ENCODE data around the gene KRT79.
A peak's percentile ranks its signal among the peaks of the same experiment; 100 is the strongest.

KRT79 gene

DNA sequence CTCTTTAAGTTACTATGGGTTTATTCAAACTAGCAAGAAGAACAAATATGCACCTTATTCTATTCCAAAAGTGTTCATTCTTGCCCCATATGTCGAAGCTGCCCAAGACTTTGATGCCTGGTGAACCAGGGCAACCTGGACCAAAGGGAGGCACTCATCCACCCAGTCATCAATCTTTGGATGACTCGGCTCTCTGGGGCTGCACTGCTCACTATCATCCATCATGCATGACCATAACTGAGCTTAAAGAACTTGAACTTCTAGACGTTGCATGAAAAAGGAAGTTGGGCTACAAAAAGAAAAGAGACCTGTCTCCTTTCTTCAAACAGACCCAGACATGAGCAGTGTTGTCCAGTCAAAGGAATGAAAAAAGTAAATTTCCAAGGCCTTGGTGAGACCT, 21.4 kb downstream of the KRT79 start:
- H3K4me3 ChIP-seq (ENCODE audit: low read length): no peak overlapping the region
- no peak for DNase-seq (ENCODE audit: low read depth, low spot score)

DNA sequence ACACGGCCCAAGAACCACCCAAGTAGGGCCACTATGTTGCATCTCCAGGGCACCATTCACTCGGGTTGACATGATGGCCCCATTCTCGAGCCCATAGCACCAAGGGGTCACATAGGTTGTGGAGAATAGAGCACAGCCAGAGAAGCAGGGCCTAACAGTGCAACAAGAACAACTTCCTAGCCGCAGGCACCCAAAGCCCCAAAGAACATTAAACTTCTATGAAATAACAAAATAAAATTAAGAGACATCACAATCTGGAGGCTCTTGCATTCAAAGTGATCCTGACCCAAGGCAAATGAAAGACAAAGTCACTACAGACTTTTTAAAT, 22.1 kb downstream of the KRT79 start:
- no peak overlapping the region for H3K4me3 ChIP-seq (ENCODE audit: low read length)
- DNase-seq (ENCODE audit: low read depth, low spot score): no peak

DNA sequence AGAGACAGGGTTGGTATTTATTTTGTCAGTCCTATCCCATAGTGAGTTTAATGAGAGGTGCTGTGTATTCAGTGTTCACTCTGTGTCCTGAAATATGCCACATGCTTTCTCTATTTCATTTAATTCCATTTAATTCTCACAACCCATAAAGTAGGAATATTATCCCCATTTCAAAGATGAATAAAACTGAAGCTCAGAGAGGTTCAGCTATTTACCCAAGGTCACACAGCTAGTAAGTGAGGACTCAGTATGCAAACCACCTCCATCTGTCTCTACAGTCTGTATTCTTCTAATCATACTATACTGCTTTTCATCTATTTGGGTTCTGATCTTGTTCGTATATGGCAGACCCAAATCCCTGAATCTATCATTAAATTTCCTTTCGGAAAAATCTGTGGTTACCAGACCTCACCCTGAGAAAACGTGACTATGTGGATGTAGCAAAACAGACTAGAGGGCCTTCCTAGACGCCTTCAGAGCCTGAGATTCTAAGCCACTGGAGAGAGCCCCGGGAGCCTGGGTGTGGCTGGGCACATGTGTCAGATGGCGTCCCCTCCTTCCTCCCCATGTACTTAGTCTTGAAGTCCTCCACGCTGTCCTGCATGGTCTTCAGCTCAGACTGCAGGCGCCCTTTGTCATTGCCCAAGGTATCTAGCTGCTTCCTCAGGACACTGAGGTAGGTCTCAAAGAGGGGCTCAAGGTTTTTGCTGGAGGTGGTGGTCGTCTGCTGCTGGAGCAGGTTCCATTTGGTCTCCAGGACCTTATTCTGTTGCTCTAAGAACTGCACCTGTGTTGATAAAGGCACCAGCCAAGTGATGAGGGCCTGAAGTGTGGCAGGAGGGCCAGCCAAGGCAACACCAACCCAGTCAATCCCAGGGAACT, 22.7 kb downstream of the KRT79 start:
- no peak overlapping the region for H3K4me3 ChIP-seq (ENCODE audit: low read length)
- no peak for DNase-seq (ENCODE audit: low read depth, low spot score)

DNA sequence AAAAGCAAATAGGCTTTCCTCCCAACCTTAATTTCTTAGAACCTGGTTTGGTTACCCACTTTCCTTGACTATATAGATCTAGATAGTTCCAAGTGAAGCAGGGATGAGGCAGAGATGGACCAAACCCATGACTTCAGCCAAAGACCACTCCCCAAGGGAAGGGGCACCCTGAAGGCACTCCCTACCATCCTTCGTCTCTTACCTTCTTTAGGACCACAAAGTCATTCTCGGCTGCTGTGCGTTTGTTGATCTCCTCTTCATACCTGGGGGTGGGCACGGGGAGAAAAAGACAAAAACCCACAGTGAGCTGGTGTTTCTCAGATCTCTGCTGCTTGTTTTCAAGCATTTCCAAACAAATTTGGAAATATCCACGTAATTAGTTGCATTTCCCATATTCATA, 23.6 kb downstream of the KRT79 start:
- no peak overlapping the region for H3K4me3 ChIP-seq (ENCODE audit: low read length)
- no peak for DNase-seq (ENCODE audit: low read depth, low spot score)

DNA sequence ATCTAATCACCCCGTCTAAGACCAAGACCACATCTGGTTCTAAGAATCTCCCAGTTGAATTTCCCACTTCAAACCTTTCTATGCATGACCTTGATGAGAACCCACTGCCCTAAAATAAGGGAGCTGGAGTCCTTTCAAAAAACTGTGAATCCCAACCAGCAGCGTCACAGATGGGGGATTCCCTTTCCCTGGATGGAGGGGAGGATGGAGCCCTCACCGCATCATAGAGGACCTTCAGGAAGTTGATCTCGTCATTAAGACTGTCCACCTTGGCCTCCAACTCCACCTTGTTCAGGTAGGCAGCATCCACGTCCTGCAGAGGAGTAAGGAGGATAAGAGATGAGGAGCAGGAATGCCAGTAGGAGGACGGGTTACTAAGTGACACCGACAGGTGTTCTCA, 24.9 kb downstream of the KRT79 start:
- no peak overlapping the region for H3K4me3 ChIP-seq (ENCODE audit: low read length)
- DNase-seq (ENCODE audit: low read depth, low spot score): no peak

DNA sequence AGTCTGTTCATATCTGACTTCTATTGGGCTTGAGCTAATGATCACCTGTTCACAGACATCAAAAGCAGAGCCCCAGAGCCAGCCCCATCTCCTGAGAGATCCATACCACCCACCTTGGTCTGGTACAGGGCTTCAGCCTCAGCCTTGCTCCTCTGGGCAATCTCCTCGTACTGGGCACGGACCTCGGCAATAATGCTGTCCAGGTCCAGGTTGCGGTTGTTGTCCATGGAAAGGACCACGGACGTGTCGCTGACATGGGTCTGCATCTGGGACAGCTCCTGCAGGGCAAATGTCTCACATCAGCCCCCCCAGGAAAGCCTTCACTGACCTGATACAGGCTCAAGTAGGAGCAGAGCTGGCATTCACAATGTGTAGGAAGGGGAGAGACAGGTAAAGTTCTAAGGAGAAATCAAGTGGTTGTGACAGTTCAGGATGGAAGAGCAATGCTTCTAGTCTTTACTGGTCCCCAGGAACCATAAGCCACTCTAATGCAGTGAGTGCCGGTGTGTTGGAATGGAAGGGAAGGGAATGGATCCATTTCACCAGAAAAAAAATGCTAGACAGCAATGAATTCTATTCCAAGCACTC, 25.4 kb downstream of the KRT79 start:
- H3K4me3 ChIP-seq (ENCODE audit: low read length): no peak overlapping the region
- DNase-seq (ENCODE audit: low read depth, low spot score): no peak

DNA sequence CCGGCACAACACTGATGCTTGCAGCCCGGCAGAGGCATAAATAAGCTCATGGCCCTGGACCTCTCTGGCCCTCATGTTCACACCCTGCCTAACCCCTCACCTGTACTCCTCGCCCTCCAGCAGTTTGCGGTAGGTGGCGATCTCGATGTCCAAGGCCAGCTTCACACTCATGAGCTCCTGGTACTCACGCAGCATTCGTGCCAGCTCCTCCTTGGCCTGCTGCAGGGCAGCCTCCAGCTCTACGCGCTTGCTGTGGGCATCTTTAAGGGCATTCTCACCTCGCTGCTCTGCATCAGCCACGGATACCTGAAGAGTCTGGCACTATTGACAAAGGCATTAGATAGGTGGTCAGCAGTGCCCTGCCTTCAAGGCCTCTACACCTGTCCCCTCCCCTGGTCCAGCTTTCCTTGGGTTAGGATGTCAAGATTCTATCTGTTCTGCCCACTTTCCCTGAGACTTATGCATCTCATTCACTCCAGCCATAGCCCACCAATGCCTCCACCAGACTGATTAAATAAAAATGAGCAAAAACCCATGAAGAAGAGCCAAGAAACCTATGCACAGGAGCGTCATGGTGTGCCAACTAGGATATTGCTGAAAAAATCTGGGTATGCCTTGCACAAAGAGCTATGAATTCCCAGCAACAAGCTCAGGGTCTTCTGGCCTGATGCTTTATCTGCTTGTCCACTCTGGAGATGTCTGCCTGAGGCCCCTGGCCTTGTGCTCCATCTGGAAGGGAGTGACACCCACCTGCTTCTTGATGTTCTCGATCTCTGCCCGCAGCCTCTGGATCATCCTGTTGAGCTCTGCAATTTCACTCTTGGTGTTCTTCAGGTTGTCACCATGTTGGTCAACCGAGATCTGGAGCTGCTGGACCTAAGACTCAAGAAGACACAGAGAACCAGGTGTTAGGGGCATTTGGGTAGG, 26.3 kb downstream of the KRT79 start:
- H3K4me3 ChIP-seq (ENCODE audit: low read length): no peak overlapping the region
- DNase-seq (ENCODE audit: low read depth, low spot score): no peak

DNA sequence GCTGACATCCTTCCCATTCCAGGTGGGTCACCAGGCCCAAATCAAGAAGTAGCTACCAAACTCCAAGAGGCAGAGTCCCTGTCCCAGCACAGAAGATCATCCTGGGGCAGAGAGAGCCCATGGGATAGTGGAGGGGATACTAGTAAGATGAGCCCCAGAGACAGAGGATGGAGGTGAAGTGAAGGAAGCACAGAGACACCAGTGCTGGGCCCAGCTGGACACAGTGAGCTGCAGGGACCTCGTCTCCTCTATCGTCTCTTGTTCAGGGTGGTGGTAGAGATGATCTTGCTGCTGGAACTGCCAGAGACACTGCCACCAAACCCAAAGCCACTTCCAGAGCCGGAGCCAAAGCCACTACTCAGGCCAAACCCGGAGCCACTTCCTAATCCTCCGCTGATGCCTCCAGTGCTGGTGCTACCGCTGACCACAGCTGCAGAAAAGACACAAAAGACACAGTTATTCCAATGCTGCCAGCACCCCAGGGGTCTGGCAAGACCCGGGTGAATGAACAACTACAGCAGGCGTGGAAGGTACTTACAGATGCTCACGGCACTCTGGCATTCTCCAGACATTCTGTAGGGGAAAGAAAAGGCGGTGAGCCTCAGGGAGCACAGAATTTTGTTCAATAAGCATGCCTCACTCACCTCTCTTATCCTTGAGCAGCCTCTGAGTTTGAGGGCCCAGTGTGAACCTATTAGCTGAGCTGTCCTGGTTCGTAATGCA, 27.1 kb downstream of the KRT79 start:
- DNase-seq (ENCODE audit: low read depth, low spot score): no peak

DNA sequence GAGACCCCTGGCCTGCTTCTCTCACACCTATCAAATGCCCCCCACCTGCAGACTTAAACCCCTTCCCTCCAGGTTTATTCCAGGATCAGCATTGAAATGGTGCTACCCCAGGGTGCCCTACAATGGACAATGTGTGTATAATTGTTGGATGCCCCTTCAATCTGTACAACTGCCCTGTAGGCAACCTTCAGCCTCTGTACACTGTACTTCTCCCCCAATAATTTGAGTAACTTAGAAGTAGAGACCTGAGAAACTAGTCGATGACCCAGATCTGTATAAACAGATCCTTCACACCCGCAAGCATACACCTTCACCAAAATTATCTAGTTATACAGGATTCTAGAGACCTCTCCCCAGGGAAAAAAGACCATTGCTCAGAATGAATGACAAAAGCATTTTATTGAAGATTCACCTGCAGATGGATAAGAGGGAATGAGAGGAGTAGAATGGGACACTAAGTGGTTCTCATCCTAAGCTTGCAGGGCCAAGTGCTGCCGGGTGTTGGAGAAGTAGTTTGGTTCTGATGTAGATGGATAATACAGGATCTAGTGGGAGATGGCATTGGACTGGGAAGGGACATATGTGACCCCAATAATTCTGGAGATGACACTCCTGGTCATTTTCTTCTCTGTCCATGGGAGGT, 27.8 kb downstream of the KRT79 start:
- no peak overlapping the region for H3K4me3 ChIP-seq (ENCODE audit: low read length)
- no peak for DNase-seq (ENCODE audit: low read depth, low spot score)

More for the DNA sequence above, 27.1 kb downstream of the KRT79 start:
- no peak overlapping the region for H3K4me3 ChIP-seq (ENCODE audit: low read length)

DNA sequence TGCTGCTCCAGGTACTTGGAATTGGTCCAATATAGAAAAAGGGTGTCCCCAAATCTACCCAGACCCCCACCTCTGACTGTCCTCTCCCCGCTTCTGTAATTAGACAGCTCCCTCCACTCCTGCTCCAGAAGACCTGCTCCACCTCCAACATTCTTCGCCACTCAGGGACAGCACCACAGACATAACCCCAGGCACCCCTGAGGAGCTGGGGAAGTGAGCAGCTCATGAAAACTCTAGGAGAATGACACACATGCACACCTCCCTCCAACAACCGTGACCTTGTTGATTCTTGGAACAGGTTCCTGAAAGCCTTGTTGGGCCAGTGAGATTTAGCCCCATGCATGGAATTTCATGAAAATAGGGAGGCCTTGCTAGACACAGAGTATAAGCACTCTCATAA, 28.4 kb downstream of the KRT79 start:
- DNase-seq (ENCODE audit: low read depth, low spot score): no peak
- no peak overlapping the region for H3K4me3 ChIP-seq (ENCODE audit: low read length)

DNA sequence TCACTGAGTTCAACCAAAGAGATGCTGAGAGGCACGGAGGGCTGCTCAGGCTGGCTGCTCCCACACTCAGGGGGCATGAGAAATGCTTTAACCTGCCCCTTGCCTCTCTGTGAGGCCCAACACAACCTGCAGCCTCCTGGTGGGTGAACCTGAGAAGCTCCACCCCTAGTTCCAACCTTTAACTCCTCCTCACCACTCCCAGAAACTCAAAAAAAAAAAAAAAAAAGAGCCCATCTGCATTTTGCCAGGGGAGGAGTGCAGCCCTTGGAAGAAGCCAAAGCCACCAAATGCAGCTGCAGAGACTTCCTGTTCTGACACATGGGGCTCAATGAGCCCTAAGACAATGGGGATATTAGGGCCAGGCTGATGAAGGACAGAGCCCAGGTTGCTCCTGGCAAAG, 29.1 kb downstream of the KRT79 start:
- peak; percentile 65 for DNase-seq (ENCODE audit: low read depth, low spot score)
- no peak overlapping the region for H3K4me3 ChIP-seq (ENCODE audit: low read length)

DNA sequence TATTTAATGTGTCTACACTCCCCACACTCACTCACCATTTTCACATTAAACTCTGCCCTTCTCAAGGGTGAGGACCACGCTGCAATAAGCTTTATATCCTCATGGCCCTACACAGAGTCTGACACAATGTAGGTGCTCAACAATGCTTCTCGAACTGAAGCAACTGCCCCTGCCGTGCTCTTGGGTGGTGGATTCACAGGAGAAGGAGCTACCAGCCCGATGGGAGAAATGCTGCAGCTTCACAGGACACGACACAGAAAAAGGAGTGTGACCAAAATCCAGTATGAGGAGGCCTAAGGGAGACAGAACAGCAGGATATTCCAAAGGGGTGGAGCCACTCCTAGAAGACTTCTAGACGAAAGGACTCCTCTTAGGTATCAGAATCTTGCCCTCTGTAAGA, 31.7 kb downstream of the KRT79 start:
- H3K4me3 ChIP-seq (ENCODE audit: low read length): no peak overlapping the region
- no peak for DNase-seq (ENCODE audit: low read depth, low spot score)

DNA sequence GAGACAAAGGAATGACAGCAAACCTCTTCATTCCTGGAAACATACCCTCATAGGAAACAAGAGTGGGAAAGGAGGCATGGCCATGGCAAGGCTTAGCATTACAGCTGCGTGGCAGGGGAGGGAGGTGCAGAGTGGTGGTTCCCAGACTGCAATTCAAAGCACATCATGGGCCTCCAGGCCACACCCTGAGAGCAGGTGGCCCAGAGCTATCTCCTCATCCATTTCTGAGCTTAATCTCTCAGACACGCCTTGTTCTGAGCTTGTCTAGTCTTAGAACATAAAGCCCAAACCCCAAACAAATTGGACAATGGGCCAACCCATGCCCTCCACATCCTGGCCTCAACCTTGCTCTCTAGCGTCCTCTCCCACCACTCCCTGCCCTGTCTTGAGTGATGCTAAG, 32.3 kb downstream of the KRT79 start:
- no peak for DNase-seq (ENCODE audit: low read depth, low spot score)
- H3K4me3 ChIP-seq (ENCODE audit: low read length): no peak overlapping the region

DNA sequence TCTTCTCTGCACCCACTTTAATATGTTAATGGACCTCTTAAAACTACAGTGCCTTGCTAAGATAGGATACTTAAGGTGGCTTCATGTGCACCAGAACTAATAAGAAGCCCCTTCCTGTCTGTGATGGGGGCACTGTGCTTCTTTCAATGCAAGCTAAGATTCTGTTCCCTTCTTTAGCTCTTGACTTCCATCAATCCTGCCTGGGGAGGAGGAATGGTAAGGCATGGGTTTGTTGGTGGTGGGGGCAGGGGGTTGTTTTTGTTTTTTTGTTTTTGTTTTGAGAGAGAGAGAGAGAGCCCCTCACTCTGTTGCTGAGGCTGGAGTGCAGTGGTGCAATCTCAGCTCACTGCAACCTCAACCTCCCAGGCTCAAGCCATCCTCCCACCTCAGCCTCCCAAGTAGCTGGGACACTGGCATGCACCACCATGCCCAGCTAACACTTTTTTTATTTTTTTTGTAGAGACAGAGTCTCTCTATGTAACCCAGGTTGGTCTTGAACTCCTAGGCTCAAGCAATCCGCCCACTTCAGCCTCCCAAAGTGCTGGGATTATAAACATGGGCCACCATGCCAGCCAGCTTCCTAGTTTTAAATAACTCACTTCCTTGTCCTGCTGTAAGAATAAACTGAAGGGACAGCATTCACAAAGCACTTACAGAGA, 33.7 kb downstream of the KRT79 start:
- no peak for DNase-seq (ENCODE audit: low read depth, low spot score)
- no peak overlapping the region for H3K4me3 ChIP-seq (ENCODE audit: low read length)

DNA sequence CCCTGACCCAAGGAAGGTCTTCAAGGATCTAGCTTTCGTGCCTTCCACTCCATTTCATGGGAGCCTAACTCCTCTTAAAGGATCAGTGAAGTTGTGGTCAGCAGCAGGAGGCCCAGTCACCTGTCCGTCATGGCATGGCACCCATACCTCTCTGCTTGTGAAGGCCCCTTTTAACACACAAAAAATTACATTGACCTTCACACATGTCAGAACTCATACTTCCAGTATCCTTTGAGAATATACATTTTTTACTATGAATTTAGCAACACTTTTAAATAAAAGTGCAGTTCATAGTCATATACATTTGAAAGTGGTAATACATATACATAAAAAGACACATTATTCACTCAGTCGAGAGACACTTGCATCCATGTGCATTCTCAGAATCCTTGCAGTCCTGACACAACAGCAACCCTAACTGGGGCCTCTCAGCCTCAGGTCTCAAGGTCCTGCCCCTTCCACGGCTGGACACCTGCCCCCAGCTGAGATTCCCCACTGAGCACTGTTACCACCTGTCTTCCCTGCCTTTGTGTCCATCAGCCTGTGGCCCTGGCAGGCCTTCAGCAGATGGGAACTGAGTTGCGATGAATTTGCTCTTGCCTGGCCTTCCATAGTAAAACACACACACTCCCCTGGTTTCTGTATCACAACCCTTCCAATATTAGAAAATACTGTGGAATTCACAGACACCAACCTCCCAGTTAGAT, 34.5 kb downstream of the KRT79 start:
- DNase-seq (ENCODE audit: low read depth, low spot score): no peak
- H3K4me3 ChIP-seq (ENCODE audit: low read length): no peak overlapping the region

DNA sequence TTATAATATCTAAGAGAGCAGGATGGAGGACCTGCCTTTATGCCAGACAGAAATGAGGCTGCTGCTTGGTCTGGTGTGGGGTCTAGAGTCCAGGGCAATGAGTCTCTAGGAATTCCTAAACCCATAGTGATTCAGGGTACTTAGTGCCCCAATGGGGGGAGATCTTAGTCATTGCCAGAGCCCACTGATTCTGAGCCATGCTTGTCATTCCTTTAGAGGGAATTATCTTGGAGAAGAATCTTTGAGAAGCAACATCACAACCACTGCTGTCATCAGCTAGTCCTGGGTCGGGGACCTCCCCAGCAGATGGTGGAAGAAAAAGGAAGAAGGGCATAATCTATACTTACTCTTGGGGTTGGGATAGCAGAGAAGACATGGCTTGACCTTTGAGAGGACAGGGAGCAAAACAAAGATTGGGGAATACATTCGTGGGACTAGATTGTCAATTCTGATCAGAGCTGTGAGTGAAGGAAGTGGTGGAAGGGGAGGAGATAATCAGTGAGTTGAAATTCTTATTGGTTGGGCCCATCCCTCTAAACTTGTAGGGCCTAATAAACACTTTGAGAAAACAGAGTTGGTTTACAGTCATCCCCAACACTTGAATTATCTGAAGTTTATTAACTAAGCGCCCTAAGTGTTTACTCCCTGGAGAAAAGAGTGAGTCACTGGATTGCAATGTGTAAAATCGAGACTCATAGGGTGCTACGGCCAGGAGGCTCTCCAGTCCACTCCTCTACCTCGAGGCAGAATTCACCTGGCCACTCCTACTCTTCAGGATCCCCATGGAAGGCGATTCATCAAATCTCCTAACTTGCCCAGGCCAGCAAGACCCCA, 35.2 kb downstream of the KRT79 start:
- no peak overlapping the region for H3K4me3 ChIP-seq (ENCODE audit: low read length)
- no peak for DNase-seq (ENCODE audit: low read depth, low spot score)

DNA sequence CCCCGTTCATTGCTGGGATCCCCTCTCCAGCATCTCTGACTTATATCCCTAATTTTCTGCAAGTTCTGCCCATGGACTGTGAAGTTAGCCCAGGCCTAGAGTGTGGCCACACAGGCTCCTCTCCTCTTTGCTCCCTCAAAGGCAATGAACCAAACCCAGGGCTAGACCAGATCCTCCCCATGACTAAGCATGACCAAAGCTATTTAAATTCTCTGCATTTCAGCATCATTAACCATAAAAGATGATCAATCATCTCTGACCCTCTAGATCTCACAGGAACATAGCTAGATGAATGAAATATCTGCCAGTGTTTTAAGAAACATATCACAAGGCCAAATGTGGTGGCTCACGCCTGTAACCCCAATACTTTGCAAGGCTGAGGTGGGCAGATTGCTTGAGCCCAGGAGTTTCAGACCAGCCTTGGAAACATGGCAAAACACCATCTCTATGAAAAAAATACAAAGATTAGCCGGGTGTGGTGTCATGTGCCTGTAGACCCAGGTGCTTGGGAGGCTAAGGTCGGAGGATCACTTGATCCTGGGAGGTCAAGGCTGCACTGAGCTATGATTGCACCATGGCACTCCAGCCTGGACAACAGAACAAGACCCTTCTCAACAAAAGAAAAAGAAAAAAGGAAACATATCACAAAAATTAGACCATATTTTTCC, 36.0 kb downstream of the KRT79 start:
- no peak for DNase-seq (ENCODE audit: low read depth, low spot score)
- no peak overlapping the region for H3K4me3 ChIP-seq (ENCODE audit: low read length)

Data from Jurkat, Clone E6-1 (cell line).